ENCODE data around the gene GAS2L1.

DNA sequence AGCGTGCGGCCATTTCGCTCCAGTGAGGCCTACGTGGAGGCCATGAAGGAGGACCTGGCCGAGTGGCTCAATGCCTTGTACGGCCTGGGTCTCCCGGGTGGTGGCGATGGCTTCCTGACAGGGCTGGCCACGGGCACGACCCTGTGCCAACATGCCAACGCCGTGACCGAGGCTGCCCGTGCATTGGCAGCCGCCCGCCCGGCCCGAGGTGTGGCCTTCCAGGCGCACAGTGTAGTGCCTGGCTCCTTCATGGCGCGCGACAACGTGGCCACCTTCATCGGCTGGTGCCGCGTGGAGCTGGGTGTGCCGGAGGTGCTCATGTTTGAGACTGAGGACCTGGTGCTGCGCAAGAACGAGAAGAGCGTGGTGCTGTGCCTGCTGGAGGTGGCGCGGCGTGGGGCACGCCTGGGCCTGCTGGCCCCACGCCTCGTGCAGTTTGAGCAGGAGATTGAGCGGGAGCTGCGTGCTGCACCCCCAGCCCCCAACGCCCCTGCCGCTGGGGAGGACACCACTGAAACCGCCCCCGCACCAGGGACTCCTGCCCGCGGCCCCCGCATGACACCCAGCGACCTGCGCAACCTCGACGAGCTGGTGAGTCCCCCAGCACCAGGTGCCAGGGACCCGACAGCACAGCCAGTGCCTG is 1.8 kb downstream of the GAS2L1 start:
- TF ChIP-seq RAD21 (conservative IDR thresholded peaks at IDR 0.05) (no peak), POLR2AphosphoS5 (IDR thresholded peaks at IDR 0.05) (no peak), EZH2 (IDR thresholded peaks at IDR 0.05; ENCODE audit: borderline replicate concordance, insufficient read depth, low read length, poor library complexity, severe bottlenecking) (no peak), SMC3 (conservative IDR thresholded peaks at IDR 0.05; ENCODE audit: poor library complexity) (no peak), MXI1 (conservative IDR thresholded peaks at IDR 0.05; ENCODE audit: poor library complexity, severe bottlenecking) (no peak), TAF1 (IDR thresholded peaks at IDR 0.05; ENCODE audit: low read depth) (no peak), EP300 (conservative IDR thresholded peaks at IDR 0.05; ENCODE audit: poor library complexity, severe bottlenecking) (no peak)
- TF ChIP-seq, protein P1, sequence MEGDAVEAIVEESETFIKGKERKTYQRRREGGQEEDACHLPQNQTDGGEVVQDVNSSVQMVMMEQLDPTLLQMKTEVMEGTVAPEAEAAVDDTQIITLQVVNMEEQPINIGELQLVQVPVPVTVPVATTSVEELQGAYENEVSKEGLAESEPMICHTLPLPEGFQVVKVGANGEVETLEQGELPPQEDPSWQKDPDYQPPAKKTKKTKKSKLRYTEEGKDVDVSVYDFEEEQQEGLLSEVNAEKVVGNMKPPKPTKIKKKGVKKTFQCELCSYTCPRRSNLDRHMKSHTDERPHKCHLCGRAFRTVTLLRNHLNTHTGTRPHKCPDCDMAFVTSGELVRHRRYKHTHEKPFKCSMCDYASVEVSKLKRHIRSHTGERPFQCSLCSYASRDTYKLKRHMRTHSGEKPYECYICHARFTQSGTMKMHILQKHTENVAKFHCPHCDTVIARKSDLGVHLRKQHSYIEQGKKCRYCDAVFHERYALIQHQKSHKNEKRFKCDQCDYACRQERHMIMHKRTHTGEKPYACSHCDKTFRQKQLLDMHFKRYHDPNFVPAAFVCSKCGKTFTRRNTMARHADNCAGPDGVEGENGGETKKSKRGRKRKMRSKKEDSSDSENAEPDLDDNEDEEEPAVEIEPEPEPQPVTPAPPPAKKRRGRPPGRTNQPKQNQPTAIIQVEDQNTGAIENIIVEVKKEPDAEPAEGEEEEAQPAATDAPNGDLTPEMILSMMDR (IDR thresholded peaks at IDR 0.05; ENCODE audit: poor library complexity, severe bottlenecking), result no peak
- TF ChIP-seq, protein P2, sequence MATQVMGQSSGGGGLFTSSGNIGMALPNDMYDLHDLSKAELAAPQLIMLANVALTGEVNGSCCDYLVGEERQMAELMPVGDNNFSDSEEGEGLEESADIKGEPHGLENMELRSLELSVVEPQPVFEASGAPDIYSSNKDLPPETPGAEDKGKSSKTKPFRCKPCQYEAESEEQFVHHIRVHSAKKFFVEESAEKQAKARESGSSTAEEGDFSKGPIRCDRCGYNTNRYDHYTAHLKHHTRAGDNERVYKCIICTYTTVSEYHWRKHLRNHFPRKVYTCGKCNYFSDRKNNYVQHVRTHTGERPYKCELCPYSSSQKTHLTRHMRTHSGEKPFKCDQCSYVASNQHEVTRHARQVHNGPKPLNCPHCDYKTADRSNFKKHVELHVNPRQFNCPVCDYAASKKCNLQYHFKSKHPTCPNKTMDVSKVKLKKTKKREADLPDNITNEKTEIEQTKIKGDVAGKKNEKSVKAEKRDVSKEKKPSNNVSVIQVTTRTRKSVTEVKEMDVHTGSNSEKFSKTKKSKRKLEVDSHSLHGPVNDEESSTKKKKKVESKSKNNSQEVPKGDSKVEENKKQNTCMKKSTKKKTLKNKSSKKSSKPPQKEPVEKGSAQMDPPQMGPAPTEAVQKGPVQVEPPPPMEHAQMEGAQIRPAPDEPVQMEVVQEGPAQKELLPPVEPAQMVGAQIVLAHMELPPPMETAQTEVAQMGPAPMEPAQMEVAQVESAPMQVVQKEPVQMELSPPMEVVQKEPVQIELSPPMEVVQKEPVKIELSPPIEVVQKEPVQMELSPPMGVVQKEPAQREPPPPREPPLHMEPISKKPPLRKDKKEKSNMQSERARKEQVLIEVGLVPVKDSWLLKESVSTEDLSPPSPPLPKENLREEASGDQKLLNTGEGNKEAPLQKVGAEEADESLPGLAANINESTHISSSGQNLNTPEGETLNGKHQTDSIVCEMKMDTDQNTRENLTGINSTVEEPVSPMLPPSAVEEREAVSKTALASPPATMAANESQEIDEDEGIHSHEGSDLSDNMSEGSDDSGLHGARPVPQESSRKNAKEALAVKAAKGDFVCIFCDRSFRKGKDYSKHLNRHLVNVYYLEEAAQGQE (IDR thresholded peaks at IDR 0.05; ENCODE audit: borderline replicate concordance), result no peak
